SH-SY5Y (cell line): ENCODE data around the gene EPHA2.

Experiments
- GATA2 ChIP-seq: IDR thresholded peaks from 2 replicates; pipeline ENCODE4 v1.6.1; 2011; ENCODE audit warnings: mild to moderate bottlenecking, low read depth, low read length
- GATA3 ChIP-seq: IDR thresholded peaks from 2 replicates; pipeline ENCODE4 v1.6.1; 2011; ENCODE audit warnings: low read depth, mild to moderate bottlenecking, low read length, moderate library complexity

DNA sequence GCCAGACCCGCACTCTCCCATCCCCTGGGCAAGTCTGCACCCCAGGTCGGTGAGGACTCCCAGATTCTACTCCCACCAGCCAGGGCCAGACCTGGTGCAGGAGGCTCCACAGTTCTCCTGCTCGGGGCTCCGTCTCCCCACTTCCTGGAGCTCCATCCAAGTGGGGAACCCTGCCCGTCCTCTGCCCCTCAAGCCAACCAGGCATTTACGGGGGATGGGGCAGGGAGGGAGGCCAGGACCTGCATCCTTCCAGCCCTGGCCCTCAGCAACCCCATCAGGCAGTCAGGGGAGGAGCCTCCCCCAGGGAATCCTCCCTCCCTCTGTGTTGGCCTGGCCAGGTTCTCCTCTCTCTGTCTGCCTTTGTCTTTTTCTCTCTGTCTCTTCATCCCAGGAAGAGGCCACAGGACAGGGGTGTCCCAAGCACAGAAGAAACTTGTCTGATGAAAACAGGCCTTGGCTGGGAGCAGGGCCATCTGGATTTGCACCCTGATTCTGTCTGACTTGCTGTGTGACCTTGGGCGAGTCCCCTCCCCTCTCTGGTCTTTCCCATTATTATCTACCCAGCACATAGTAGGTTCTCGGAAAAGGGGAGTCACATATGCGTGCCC, 18.5 kb upstream of the EPHA2 start:
- TF ChIP-seq GATA2, result no peak
- no peak for TF ChIP-seq GATA3
